Lower lobe of right lung (tissue), 2 donors: ENCODE results near the gene INPP5A. TPM values are rescaled to one million over a fixed set of nuclear protein-coding genes. Genes with fewer than 3 reads are reported as not detected.
A peak's percentile ranks its signal among the peaks of the same experiment; 100 is the strongest.

Source experiments
- ATAC-seq, 2 donors: fragments of 200-7000 bp; cut with Tn5 transposase; one replicate each; pipeline ENCODE4 v1.9.1; 2020 to 2022; ENCODE audit warnings: mild to moderate bottlenecking in 2 of 2, moderate library complexity in 2 of 2
- DNase-seq: peaks from one replicate; pipeline ENCODE4 v3.0.0-alpha.2; 2020
- H3K27ac ChIP-seq: fragments of 200-600 bp; one replicate; pipeline ENCODE4 v1.8.0; 2022
- H3K27me3 ChIP-seq: fragments of 200-600 bp; one replicate; pipeline ENCODE4 v1.8.0; 2022; ENCODE audit warnings: low read depth
- H3K36me3 ChIP-seq: fragments of 200-600 bp; one replicate; pipeline ENCODE4 v1.8.0; 2022; ENCODE audit warnings: mild to moderate bottlenecking
- H3K4me1 ChIP-seq: fragments of 200-600 bp; one replicate; pipeline ENCODE4 v1.8.0; 2022
- H3K4me3 ChIP-seq: fragments of 200-600 bp; one replicate; pipeline ENCODE4 v1.8.0; 2022; ENCODE audit warnings: mild to moderate bottlenecking
- H3K9me3 ChIP-seq: fragments of 200-600 bp; one replicate; pipeline ENCODE4 v1.8.0; 2022
- CTCF ChIP-seq: fragments of 200-600 bp; IDR thresholded peaks from one replicate; pipeline ENCODE4 v1.8.0; 2022; ENCODE audit warnings: antibody characterized with exemption, mild to moderate bottlenecking
- intact Hi-C: fragments of 100-400 bp; cut with DNase I; formaldehyde crosslinking; loops from one replicate; pipeline ENCODE4 v1.11.0; 2022
- total RNA-seq: library from RNA; stranded (reverse); fragmentation: NEBNext Ultra II Directional; extraction: Animal tissue kit (Norgen Biotek cat#: 25700); gene quantifications from one replicate; pipeline ENCODE4 v1.2.1, GENCODE V29; 2021
- donor health status: DM: no; HTN: yes; CAD: no; lungs with severe emphysema.

INPP5A gene
- total RNA-seq, 1 donor from 2014 or later: 34.1 TPM

GRCh38 chr10:132542819-132543218 lies 5.2 kb downstream of the INPP5A start:
- peaks cover 81% of the 10 kb centered on the region for H3K4me1 ChIP-seq
- intact Hi-C loops: no loop called here
- no peak overlapping the region for H3K4me3 ChIP-seq
- no peak overlapping the region for H3K27ac ChIP-seq
- ATAC-seq (no peak), DNase-seq (no peak)
- TF ChIP-seq CTCF: no peak
- H3K27me3 ChIP-seq: no peaks in the 10 kb centered on the region
- H3K36me3 ChIP-seq: no peaks in the 10 kb centered on the region
- no peaks in the 10 kb centered on the region for H3K9me3 ChIP-seq

DNA sequence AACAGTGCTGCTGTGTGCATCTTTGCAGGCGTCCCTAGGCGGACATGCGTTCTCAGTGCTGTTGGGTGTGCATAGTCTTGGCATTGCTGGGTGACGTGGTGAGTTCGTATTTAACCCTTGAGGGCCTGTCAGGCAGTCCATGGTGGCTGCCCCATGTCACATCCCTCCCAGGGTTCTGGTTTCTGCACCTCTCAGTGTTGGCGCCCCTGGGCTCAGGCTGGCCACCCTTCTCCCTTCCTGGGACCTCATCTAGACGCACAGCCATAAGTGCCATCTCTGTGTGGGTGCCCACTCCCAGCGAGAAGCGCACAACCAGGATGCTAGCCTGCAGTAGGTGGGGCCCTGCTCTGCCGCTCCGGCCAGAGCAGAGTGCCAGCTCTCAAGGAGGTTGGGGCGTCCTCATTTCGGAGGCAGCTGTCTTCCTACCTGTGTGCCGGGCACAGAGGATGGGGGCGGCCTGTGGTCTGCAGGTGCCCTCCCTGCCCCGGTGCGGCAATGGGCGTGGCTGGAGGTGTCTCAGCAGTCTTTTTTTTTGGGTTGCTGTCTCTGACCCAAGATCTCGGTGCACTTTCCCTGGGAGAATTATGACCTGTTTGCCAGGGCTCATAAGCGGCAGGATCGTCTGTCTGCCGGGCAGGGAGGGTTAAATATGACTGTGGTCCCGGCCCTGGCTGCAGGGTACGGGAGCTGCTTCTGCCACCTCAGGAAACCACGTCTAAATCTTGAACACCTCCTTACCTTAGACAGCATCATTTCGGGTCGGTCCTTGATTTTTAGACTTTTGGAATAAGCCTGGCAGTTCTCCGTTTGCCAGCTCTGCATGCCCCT lies 6.5 kb downstream of the INPP5A start:
- Histone ChIP-seq H3K4me3 (no peak overlapping the region), H3K27ac (no peak overlapping the region), H3K4me1 (peaks cover 72% of the 10 kb centered on the region), H3K9me3 (no peaks in the 10 kb centered on the region), H3K36me3 (no peaks in the 10 kb centered on the region), H3K27me3 (no peaks in the 10 kb centered on the region)
- no peak for DNase-seq
- intact Hi-C loops: no loop called here
- no peak for TF ChIP-seq CTCF
- no peak for ATAC-seq

DNA sequence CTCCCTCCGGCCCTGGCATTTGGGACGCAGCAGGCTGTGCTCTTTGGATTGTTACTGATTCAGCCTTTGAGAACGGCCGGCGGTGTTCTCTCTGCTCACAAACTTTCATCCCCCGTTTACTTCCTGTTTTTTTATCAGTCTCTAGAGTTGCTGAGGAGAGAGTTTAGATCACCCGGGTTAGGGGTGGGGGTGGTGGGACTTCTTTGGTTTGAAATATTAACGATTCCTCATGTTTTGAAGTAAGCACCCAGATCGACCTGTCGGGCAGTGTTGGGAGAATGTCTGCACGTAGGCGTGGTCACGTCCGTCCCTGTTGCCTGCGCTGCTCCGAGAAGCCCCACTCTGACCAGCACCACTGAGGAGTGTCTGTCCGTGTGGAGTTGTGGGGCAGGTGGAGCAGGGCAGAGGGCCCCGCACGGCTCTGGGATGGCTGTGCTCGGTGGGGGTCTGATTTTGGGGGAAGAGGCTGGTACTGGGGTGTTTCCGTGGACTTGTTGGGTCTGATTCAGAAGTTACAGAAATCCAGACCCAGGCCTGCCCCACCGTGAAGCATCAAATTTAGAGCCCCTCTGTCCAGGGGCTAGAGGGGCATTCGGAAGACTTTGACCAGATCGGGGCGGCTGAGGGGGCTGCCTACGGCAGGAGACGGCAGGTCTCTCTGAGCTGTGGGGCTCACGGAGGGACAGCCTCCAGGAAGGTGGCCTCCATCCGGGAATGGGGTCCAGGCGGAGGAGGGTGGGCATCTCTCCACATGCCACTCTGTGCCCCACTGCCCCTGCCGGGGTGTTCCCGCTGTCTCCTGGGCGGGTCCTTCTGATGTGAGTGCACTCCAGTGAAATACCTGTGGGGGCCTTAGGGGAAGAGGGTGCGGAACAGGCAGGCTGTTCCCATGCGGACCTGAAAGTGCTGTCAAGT lies 7.4 kb downstream of the INPP5A start:
- DNase-seq: peak; percentile 26
- H3K36me3 ChIP-seq: no peaks in the 10 kb centered on the region
- H3K27ac ChIP-seq: no peak overlapping the region
- TF ChIP-seq CTCF: no peak
- no peaks in the 10 kb centered on the region for H3K27me3 ChIP-seq
- peak in 1 of 2 donors; percentile 33 for ATAC-seq
- no peaks in the 10 kb centered on the region for H3K9me3 ChIP-seq
- H3K4me3 ChIP-seq: no peak overlapping the region
- intact Hi-C loops: no loop called here
- peaks cover 67% of the 10 kb centered on the region for H3K4me1 ChIP-seq

DNA sequence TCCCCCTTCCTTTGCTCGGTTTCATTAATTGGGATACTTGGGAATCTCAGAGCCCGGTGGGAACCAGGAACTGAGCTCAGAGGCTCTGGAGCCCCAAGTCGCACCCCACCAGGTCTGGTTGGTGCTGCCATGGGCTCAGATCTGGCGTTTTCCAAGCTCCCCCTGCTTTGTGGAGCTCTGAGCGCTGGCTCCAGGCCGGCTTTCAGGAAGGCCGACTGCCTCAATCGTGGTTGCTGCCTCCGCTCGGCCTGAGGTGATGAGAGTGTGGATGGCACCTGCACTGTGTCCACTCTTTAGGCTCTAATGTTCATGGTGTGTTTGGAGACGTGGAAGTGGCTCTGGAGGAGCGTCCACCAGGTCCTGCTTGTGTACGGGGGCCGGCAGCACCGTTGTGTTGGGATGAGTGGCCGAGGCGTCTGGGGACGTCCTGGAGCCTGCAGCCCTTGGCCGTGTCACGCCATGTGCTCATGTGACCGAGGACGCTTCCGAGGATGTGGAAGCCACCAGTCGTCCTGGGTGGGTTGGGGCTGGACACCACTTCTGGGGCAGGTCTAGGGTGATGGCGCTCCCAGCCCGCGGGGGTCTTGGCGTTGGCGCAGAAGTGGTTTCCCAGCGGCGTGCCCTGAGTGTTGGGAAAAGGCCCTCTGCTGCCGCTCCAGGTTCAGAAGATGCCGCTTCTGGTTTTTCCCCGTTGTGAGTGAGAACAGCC lies 8.2 kb downstream of the INPP5A start:
- H3K4me3 ChIP-seq: no peak overlapping the region
- no peaks in the 10 kb centered on the region for H3K9me3 ChIP-seq
- intact Hi-C loops: no loop called here
- H3K36me3 ChIP-seq: no peaks in the 10 kb centered on the region
- no peak overlapping the region for H3K27ac ChIP-seq
- no peak for DNase-seq
- TF ChIP-seq CTCF: no peak
- peaks cover 67% of the 10 kb centered on the region for H3K4me1 ChIP-seq
- H3K27me3 ChIP-seq: no peaks in the 10 kb centered on the region
- ATAC-seq: no peak
